Measurements from ENCODE around the gene PTPRN.
A peak's percentile ranks its signal among the peaks of the same experiment; 100 is the strongest.

The PTPRN gene

DNA sequence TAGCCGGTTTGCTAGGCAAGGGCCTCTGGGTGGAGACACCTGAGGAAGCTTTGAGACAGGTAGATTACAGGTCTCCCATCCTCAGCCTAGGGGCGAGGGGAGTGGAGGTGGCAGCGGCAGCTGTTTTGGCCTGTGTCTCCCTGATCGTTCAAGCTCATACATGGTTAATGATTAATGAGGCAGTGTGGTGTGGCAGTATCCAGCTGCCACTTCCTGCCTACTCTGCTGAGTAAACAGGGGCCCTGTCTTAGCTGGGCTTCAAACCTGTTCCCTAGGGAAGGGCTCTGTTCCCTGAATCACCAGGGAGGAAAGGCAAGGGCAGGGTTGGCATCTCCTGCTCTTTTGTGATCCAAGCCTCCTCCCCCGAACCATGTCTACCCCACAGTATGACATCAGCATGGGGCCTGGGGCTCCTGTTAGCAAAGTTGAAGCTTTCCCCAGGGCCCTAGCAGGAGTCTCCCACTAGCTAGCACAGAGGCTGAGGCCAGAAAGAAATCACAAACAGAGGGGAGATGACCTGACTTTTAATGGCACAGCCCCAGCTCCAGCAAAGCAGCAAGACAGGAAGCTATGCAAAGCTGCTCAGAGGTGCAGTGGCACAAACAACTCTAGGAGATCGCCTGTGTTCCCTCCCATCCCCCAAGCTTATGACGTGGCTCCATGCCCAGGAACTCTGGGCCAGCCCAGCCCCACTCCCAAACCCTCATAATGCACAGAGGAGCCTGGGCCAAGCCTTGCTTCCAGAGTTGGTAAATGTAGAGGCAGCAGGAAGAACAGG, 59.8 kb downstream of the PTPRN start:
- peaks cover 29% of the 10 kb centered on the region for H3K36me3 ChIP-seq (ENCODE audit: control insufficient read depth, insufficient read depth, low read length)
- H3K9ac ChIP-seq (ENCODE audit: low read depth, low read length) = no peak overlapping the region
- H3K27ac ChIP-seq (ENCODE audit: low read depth, low read length) = peak overlapping the region; percentile 70
- H3K9me3 ChIP-seq (ENCODE audit: control insufficient read depth, insufficient read depth, low read length) = no peaks in the 10 kb centered on the region
- peaks cover 33% of the 10 kb centered on the region for H3K27me3 ChIP-seq (ENCODE audit: control insufficient read depth, insufficient read depth, low read length)
- peaks cover 15% of the 10 kb centered on the region for H3K4me1 ChIP-seq (ENCODE audit: control insufficient read depth, insufficient read depth, low read length)
- H3K4me3 ChIP-seq (ENCODE audit: low read depth, low read length) = no peak overlapping the region

DNA sequence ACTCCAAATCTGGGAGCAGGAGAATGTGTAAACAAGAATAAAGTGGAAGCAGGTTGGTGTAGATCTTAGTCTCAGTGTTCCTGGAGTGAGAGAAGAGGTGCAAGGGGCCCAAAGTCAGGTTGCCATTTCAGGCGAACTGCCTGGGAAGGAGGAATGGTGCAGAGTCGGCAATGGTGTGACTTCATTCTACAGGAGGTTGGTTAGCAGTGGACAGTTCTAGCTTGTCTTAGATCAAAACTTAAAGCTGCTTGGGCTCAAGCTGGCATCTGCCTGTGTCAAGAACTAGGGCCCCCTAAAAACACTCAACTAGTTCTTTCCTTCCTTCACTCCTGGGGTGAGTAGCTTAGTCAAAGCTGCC, 60.4 kb downstream of the PTPRN start:
- Histone ChIP-seq H3K36me3 (ENCODE audit: control insufficient read depth, insufficient read depth, low read length) (peaks cover 29% of the 10 kb centered on the region), H3K4me3 (ENCODE audit: low read depth, low read length) (no peak overlapping the region), H3K9ac (ENCODE audit: low read depth, low read length) (no peak overlapping the region), H3K4me1 (ENCODE audit: control insufficient read depth, insufficient read depth, low read length) (peaks cover 14% of the 10 kb centered on the region), H3K27ac (ENCODE audit: low read depth, low read length) (peak overlapping the region; percentile 70), H3K9me3 (ENCODE audit: control insufficient read depth, insufficient read depth, low read length) (no peaks in the 10 kb centered on the region), H3K27me3 (ENCODE audit: control insufficient read depth, insufficient read depth, low read length) (peaks cover 28% of the 10 kb centered on the region)

DNA sequence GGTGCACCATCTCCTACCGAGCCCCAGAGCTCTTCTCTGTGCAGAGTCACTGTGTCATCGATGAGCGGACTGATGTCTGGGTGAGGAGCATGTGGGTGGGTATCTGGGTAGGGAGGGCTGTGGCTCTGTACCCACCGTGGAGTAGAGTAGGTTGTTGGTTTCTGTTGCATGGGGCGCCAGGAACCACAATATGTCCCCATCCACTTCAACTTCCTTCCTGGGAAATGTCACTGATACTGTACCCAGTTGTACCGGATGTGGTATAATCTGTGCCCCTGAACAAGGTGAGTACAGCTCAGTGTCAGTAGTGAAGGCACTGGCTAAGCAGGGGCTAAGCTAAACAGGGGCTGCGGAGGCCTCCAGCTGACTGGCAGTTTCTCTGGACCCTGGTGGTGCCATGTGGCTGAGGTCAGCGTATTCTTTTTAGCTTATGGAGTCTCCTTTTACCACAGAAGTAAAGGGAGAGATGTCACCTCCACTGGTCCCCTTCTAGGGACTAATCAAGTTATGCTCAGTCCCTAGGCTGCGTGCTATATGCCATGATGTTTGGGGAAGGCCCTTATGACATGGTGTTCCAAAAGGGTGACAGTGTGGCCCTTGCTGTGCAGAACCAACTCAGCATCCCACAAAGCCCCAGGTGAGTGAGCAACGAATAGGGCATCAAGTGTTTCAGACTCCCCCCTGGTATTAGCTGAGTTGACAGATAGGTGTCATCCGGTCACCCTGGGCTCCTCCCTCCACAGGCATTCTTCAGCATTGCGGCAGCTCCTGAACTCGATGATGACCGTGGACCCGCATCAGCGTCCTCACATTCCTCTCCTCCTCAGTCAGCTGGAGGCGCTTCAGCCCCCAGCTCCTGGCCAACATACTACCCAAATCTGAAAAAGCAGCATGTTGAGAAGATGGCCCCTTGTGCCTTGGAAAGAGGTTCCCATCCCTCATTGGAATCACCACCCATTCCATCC, 61.2 kb downstream of the PTPRN start:
- H3K27me3 ChIP-seq (ENCODE audit: control insufficient read depth, insufficient read depth, low read length) = peaks cover 19% of the 10 kb centered on the region
- H3K4me1 ChIP-seq (ENCODE audit: control insufficient read depth, insufficient read depth, low read length) = peaks cover 14% of the 10 kb centered on the region
- no peaks in the 10 kb centered on the region for H3K9me3 ChIP-seq (ENCODE audit: control insufficient read depth, insufficient read depth, low read length)
- H3K36me3 ChIP-seq (ENCODE audit: control insufficient read depth, insufficient read depth, low read length) = peaks cover 29% of the 10 kb centered on the region
- H3K9ac ChIP-seq (ENCODE audit: low read depth, low read length) = no peak overlapping the region
- no peak overlapping the region for H3K27ac ChIP-seq (ENCODE audit: low read depth, low read length)
- H3K4me3 ChIP-seq (ENCODE audit: low read depth, low read length) = no peak overlapping the region

DNA sequence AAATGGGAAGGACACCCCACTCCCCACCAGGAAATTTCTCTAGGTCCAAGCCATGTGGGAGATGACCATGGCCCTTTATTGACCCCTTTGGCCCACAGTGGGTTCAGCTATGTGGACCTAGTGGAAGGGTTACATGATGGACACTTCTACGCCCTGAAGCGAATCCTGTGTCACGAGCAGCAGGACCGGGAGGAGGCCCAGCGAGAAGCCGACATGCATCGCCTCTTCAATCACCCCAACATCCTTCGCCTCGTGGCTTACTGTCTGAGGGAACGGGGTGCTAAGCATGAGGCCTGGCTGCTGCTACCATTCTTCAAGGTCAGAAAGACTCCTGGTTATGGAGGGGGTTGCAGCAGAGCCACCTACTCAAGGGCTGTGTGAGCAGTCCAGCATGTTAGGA, 62.6 kb downstream of the PTPRN start:
- no peak overlapping the region for H3K9ac ChIP-seq (ENCODE audit: low read depth, low read length)
- peaks cover 4% of the 10 kb centered on the region for H3K4me1 ChIP-seq (ENCODE audit: control insufficient read depth, insufficient read depth, low read length)
- H3K36me3 ChIP-seq (ENCODE audit: control insufficient read depth, insufficient read depth, low read length) = peaks cover 29% of the 10 kb centered on the region
- no peaks in the 10 kb centered on the region for H3K9me3 ChIP-seq (ENCODE audit: control insufficient read depth, insufficient read depth, low read length)
- H3K27ac ChIP-seq (ENCODE audit: low read depth, low read length) = no peak overlapping the region
- peaks cover 5% of the 10 kb centered on the region for H3K27me3 ChIP-seq (ENCODE audit: control insufficient read depth, insufficient read depth, low read length)
- no peak overlapping the region for H3K4me3 ChIP-seq (ENCODE audit: low read depth, low read length)

DNA sequence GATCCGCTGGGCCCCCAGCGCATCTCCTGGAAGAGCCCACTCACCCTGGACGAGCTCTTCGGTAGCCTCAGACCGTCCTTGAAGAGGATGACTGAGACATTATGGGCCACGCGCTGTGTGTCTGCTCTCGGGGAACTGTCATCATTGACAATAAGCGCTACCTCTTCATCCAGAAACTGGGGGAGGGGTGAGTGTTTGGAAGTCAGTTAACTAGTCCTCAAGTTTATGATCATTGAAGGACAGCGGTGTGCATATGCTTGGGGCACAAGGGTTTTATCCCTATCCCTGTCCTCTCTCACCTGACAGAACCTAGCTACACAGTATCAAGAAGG, 63.3 kb downstream of the PTPRN start:
- Histone ChIP-seq H3K27ac (ENCODE audit: low read depth, low read length) (peak overlapping the region; percentile 88), H3K9me3 (ENCODE audit: control insufficient read depth, insufficient read depth, low read length) (no peaks in the 10 kb centered on the region), H3K4me1 (ENCODE audit: control insufficient read depth, insufficient read depth, low read length) (peaks cover 4% of the 10 kb centered on the region)

DNA sequence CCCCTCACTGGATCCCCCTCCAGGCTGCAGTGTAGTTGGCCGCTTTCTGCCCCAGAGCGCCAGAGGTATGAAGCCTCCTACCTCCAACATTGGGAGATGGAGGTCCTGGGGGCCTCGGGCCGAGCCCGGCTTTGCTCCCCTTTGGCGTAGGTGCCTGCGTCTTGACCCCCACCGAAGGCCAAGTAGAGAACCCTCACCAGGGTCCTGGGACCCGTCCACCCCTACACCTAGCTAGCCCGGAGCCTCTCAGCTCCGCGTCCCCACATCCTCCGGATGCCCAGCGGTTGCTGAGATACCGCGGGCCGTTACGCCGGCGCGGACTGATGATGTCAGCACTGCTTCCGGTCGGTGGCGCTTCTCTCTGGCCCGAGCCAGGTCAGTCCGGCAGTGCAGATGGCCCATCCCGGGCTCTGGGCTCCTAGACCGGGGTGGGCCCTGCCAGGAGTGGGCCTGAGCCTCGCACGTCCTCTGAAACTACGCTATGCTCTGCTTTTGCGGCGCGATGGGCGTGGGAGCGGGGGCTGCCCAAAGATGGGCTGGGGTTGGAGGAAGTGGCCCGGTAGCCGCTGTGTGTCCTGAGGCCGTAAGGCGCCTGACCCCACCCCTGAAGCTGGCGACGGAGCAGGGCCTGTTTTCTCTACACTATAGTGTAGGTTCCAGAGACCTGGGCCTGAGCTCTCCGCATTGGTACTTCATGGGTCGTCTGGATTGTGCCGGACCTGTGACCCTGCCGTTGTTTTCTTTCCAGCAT, 63.9 kb downstream of the PTPRN start, which contains the start of the genes GLB1L and STK16:
Gene GLB1L, minus strand, starts transcription at position 297 of the 751 bp plus-strand sequence. CDS start 1,871 bp downstream, outside the sequence.
Gene STK16, plus strand, starts transcription at position 332 of the 751 bp plus-strand sequence. CDS start 521 bp downstream, outside the sequence.
- H3K9ac ChIP-seq (ENCODE audit: low read depth, low read length) = peak within 1 kb of the TSS; percentile 88
- peaks cover 24% of the 10 kb centered on the region for H3K36me3 ChIP-seq (ENCODE audit: control insufficient read depth, insufficient read depth, low read length)
- H3K27me3 ChIP-seq (ENCODE audit: control insufficient read depth, insufficient read depth, low read length) = no peaks in the 10 kb centered on the region
- H3K27ac ChIP-seq (ENCODE audit: low read depth, low read length) = peak within 1 kb of the TSS; percentile 88
- H3K4me1 ChIP-seq (ENCODE audit: control insufficient read depth, insufficient read depth, low read length) = peaks cover 4% of the 10 kb centered on the region
- H3K4me3 ChIP-seq (ENCODE audit: low read depth, low read length) = peak within 1 kb of the TSS; percentile 90
- H3K9me3 ChIP-seq (ENCODE audit: control insufficient read depth, insufficient read depth, low read length) = no peaks in the 10 kb centered on the region

More for the DNA sequence above, 63.3 kb downstream of the PTPRN start:
- Histone ChIP-seq H3K27me3 (ENCODE audit: control insufficient read depth, insufficient read depth, low read length) (no peaks in the 10 kb centered on the region), H3K9ac (ENCODE audit: low read depth, low read length) (peak overlapping the region; percentile 88), H3K4me3 (ENCODE audit: low read depth, low read length) (peak overlapping the region; percentile 90), H3K36me3 (ENCODE audit: control insufficient read depth, insufficient read depth, low read length) (peaks cover 29% of the 10 kb centered on the region)

DNA sequence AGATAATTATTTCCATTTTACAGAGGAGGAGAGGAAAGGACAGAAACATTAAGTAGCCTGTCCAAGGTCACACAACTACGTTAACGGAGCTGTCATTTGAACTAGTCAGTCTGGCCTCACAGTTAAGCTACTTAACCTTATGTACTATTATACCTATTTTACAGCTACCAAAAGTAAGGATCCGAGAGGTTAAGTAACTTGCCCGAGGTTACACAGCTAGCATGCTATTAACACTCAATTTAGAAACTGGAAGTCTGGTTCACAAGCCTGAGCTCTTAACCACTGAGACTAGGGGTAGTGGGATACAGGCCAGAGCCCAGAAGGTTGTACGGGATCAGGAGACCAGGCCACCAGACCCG, 64.4 kb downstream of the PTPRN start:
- Histone ChIP-seq H3K36me3 (ENCODE audit: control insufficient read depth, insufficient read depth, low read length) (peaks cover 23% of the 10 kb centered on the region), H3K9ac (ENCODE audit: low read depth, low read length) (peak overlapping the region; percentile 48; the same call in 1 of the 2 replicates), H3K4me3 (ENCODE audit: low read depth, low read length) (peak overlapping the region; percentile 90), H3K9me3 (ENCODE audit: control insufficient read depth, insufficient read depth, low read length) (no peaks in the 10 kb centered on the region), H3K4me1 (ENCODE audit: control insufficient read depth, insufficient read depth, low read length) (peaks cover 4% of the 10 kb centered on the region), H3K27me3 (ENCODE audit: control insufficient read depth, insufficient read depth, low read length) (no peaks in the 10 kb centered on the region), H3K27ac (ENCODE audit: low read depth, low read length) (peak overlapping the region; percentile 88)

DNA sequence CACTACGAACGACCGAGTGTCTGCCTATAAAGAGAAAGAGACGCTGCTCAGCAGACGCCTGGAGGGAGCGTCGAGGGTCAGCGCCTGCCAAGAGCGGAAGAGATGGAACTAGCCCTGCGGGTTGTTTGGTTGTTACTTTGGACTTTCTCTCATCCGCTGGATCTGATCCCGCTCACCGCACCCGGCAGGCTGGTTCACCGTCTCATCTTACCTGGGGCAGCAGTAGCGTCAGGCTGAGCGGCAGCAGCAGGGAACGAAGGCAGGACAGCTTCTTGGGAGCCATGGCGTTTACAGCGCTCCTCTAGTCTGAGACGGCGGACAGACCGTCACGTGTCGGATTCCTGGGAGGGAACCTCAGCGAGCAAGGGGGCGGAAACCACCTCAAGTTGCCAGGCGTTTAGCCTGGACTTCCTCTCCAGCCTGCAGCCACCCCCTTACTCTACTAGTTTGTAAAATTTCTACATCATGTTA, 65.9 kb downstream of the PTPRN start:
- H3K27ac ChIP-seq (ENCODE audit: low read depth, low read length) = no peak overlapping the region
- no peaks in the 10 kb centered on the region for H3K27me3 ChIP-seq (ENCODE audit: control insufficient read depth, insufficient read depth, low read length)
- no peak overlapping the region for H3K9ac ChIP-seq (ENCODE audit: low read depth, low read length)
- H3K4me3 ChIP-seq (ENCODE audit: low read depth, low read length) = no peak overlapping the region
- H3K9me3 ChIP-seq (ENCODE audit: control insufficient read depth, insufficient read depth, low read length) = no peaks in the 10 kb centered on the region
- peaks cover 4% of the 10 kb centered on the region for H3K4me1 ChIP-seq (ENCODE audit: control insufficient read depth, insufficient read depth, low read length)
- H3K36me3 ChIP-seq (ENCODE audit: control insufficient read depth, insufficient read depth, low read length) = peaks cover 16% of the 10 kb centered on the region
